Stomach smooth muscle (tissue), 2 donors: ENCODE measurements around the gene PRND.
"Not testable (repeated sequence)": the region's sequence is repeated elsewhere in the genome, so short reads cannot be mapped to it uniquely, and the experiment has no call there.

ENCODE experiments used
- H3K27ac ChIP-seq: one replicate; pipeline ENCODE4 v1.7.0; 2013; ENCODE audit warnings: mild to moderate bottlenecking, low read length, inconsistent platforms
- H3K27me3 ChIP-seq, 2 donors: one replicate each; pipeline ENCODE4 v1.7.0; 2013; ENCODE audit warnings: low read length in 2 of 2; ENCODE audit not compliant: insufficient read depth in 2 of 2, control insufficient read depth in 1 of 2
- H3K36me3 ChIP-seq, 2 donors: one replicate each; pipeline ENCODE4 v1.7.0; 2013; ENCODE audit warnings: low read length in 2 of 2; ENCODE audit not compliant: control insufficient read depth in 2 of 2, insufficient read depth in 2 of 2
- H3K4me1 ChIP-seq: one replicate; pipeline ENCODE4 v1.7.0; 2013; ENCODE audit warnings: low read length; ENCODE audit not compliant: control insufficient read depth, insufficient read depth
- H3K4me3 ChIP-seq, 2 donors: one replicate each; pipeline ENCODE4 v1.7.0; 2013; ENCODE audit warnings: low read length in 2 of 2
- H3K9ac ChIP-seq, 2 donors: one replicate each; pipeline ENCODE4 v1.7.0; 2013; ENCODE audit warnings: low read length in 2 of 2, mild to moderate bottlenecking in 1 of 2
- H3K9me3 ChIP-seq, 2 donors: one replicate each; pipeline ENCODE4 v1.7.0; 2013; ENCODE audit warnings: low read length in 2 of 2; ENCODE audit not compliant: control insufficient read depth in 2 of 2
- donor health status: healthy.
- donor health status: Pancreatic carcinoma.

The PRND gene

DNA sequence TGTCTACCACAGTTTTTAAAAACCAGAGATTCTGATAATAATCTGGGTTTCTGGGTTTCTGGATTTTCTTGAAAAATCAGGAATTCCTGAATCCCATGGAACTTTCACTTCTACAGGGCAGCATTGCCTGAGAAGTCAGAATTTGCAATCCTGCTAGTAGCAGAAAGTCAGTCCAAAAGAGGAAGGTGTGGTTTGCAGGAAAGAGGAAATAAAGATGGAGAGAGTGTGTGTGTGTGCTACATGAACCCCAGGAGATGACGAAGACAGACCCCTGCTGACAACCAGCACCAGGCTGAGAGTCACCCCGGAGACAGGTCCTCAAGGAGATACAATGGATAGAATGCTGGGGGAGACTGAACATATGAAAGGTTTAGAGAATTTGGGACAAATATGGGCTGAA is 44.9 kb downstream of the PRND start:
- Histone ChIP-seq H3K36me3 (no peaks in the 10 kb centered on the region), H3K27me3 (no peaks in the 10 kb centered on the region), H3K4me1 (no peaks in the 10 kb centered on the region), H3K9me3 (peaks cover 0 to 2% of the 10 kb centered on the region in 2 donors), H3K27ac (no peak overlapping the region), H3K4me3 (no peak overlapping the region), H3K9ac (no peak overlapping the region)

DNA sequence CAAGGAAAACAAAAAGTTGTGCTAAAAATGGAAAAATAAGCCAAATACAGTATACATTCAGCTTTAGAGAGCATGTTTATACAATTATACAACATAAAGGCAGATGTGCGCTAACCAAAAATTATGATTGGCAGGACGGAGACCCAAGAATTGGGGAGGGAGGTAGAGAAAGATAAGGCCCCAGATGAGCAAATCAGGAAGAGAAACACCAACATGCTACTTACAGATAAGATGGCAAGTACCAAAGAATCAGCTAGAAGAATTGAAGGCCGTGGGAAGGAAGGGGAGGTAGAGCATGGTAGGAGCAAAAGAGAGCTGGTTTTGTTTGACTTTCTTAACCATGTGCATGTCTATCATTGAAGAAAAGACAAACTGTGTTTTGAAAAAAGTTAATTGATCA is 45.4 kb downstream of the PRND start:
- peaks cover 0 to 3% of the 10 kb centered on the region in 2 donors for H3K9me3 ChIP-seq
- H3K9ac ChIP-seq = no peak overlapping the region

DNA sequence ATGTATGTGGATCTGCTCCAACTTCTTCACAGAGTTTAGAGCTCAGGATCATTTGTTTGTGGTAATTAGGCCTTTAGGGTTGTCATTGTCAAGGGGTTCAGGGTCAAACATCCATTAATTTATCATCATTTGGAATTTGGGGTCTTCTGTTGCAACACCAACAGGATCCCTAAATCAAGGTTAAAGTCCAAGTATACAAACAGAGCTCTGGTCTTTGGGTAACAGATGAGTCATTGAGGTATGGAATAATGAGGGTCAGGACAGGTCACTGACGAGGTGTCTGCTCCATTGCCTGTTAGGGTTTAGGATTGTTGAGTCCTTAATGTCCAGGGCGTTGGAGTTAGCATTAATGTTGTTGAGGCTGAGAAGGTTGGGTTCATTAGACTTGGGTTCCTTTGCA is 47.6 kb downstream of the PRND start:
- Histone ChIP-seq H3K27ac (no peak overlapping the region), H3K36me3 (no peaks in the 10 kb centered on the region), H3K4me1 (no peaks in the 10 kb centered on the region), H3K27me3 (no peaks in the 10 kb centered on the region), H3K4me3 (no peak overlapping the region), H3K9ac (no peak overlapping the region), H3K9me3 (peaks cover 0 to 3% of the 10 kb centered on the region in 2 donors)

More for the DNA sequence above, 45.4 kb downstream of the PRND start:
- H3K27ac ChIP-seq = no peak overlapping the region
- H3K4me3 ChIP-seq = no peak overlapping the region
- H3K36me3 ChIP-seq = no peaks in the 10 kb centered on the region
- no peaks in the 10 kb centered on the region for H3K4me1 ChIP-seq
- H3K27me3 ChIP-seq = no peaks in the 10 kb centered on the region

DNA sequence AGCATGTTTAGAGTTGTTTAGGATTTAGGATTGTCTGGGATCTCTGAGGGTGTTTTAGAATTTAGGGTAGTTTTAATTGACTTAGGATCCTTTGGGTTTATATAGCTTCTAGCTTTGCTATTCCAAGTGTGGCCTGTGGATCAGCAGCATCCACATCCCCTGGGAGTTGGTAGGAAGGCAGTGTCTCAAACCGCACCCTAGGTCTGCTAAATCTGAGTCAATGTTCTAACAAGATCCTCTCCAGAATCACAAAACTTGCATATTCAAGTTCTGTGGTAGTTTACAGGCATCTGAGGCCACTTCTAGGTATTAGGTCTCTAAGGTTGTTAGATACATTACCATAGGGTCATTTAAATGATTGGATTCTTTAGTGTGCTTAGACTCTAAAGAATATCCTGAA is 48.3 kb downstream of the PRND start:
- peaks cover 0 to 3% of the 10 kb centered on the region in 2 donors for H3K9me3 ChIP-seq
- no peak overlapping the region for H3K9ac ChIP-seq
- H3K4me3 ChIP-seq = no peak overlapping the region
- no peaks in the 10 kb centered on the region for H3K27me3 ChIP-seq
- H3K4me1 ChIP-seq = no peaks in the 10 kb centered on the region
- H3K27ac ChIP-seq = no peak overlapping the region
- no peaks in the 10 kb centered on the region for H3K36me3 ChIP-seq

DNA sequence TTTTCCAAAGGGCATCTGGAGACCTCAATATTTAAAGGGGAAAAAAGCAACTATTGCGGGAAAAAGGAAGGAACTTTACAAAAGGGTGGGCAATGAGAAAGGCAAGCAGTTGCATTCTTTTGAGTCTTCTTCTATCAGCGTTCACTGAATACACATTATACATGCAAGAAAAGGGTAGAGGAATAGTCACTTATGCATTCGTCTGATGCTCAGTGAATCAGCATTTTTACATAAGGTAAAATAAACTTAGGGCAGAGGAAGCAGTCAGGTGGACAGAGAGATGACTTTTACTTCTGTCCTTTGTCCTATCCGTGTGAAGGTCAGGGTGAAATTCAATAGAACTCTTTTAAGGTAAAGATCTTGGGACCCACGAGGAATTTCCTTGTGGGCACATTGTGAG is 49.3 kb downstream of the PRND start:
- no peak overlapping the region for H3K27ac ChIP-seq
- H3K36me3 ChIP-seq = no peaks in the 10 kb centered on the region
- peaks cover 0 to 3% of the 10 kb centered on the region in 2 donors for H3K9me3 ChIP-seq
- no peaks in the 10 kb centered on the region for H3K4me1 ChIP-seq
- no peaks in the 10 kb centered on the region for H3K27me3 ChIP-seq
- no peak overlapping the region for H3K4me3 ChIP-seq
- no peak overlapping the region for H3K9ac ChIP-seq

DNA sequence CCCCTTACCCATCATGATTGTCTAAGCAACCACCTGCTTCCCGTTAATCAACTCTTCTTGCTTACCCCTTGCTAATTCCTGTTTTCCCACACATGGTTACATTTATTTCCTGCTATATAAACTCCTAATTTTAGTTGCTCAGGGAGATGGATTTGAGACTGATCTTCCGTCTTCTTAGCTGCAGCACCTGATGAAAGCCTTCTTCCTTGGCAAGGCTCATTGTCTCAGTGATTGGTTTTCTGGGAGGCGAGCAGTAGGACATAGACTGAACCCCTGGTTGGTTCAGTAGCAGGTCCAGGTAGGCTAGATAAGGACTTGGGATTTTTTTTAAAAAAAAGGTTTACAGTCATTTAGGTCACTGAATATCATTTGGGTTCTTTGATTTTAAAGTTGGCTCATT is 50.4 kb downstream of the PRND start:
- Histone ChIP-seq H3K9me3 (peaks cover 0 to 3% of the 10 kb centered on the region in 2 donors), H3K27me3 (no peaks in the 10 kb centered on the region), H3K27ac (no peak overlapping the region), H3K9ac (no peak overlapping the region), H3K36me3 (no peaks in the 10 kb centered on the region), H3K4me3 (no peak overlapping the region), H3K4me1 (no peaks in the 10 kb centered on the region)

DNA sequence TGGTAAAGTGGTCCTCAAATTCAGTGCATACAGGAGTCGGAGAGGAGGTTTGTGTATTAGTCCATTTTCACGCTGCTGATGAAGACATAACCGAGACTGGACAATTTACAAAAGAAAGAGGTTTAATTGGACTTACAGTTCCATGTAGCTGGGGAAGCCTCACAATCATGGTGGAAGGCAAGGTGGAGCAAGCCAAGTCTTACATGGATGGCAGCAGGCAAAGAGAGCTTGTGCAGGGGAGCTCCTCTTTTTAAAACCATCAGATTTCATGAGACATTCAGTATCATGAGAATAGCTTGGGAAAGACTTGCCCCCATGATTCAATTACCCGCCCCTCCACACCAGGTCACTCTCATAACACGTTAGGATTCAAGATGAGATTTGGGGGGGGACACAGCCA is 51.3 kb downstream of the PRND start:
- H3K9me3 ChIP-seq, H3K36me3 ChIP-seq, H3K27me3 ChIP-seq, H3K4me3 ChIP-seq, H3K9ac ChIP-seq, H3K27ac ChIP-seq, H3K4me1 ChIP-seq: not testable (repeated sequence)

DNA sequence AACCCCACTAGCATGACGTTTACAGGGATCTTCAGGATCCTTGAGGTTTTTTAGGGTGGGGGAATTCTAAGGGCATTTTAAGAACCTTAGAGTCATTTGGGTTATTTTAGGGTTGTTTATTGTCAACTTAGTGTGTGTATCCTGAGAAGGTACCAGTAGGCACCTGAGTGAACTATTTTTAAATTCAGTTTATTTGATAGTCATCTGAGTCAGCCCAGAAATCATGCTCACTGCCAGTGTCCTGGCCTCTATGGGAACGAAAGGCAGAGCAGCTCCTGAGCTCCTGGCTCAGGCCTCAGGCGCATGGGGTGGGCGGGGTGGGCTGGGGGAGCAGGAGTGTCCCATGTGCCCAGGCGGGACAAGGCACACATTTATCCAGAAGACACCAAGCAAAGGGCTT is 52.0 kb downstream of the PRND start:
- Histone ChIP-seq H3K36me3 (no peaks in the 10 kb centered on the region), H3K4me1 (no peaks in the 10 kb centered on the region), H3K9ac (no peak overlapping the region), H3K9me3 (peaks cover 0 to 3% of the 10 kb centered on the region in 2 donors), H3K27ac (no peak overlapping the region), H3K27me3 (no peaks in the 10 kb centered on the region), H3K4me3 (no peak overlapping the region)

DNA sequence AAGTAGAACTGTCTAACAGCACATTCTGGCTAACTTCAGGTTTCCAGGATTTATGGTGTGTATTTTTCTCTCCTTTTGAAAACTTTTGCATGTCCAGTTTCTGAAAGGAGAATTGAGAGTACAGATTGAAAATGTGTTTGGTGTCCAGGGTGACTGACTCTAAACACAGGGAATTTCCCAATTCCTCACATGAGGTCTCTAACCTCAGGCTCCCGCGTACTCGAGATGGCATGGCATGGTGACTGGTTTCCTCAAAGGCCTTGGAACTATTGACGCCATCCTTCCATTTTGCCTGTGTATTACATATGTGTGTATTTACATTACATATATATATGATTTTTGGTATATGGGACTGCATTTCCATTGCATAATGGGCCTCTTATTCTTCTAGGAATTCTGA is 52.5 kb downstream of the PRND start:
- no peak overlapping the region for H3K4me3 ChIP-seq
- H3K4me1 ChIP-seq = no peaks in the 10 kb centered on the region
- no peak overlapping the region for H3K27ac ChIP-seq
- H3K9ac ChIP-seq = no peak overlapping the region
- H3K36me3 ChIP-seq = no peaks in the 10 kb centered on the region
- peaks cover 0 to 3% of the 10 kb centered on the region in 2 donors for H3K9me3 ChIP-seq
- H3K27me3 ChIP-seq = no peaks in the 10 kb centered on the region

DNA sequence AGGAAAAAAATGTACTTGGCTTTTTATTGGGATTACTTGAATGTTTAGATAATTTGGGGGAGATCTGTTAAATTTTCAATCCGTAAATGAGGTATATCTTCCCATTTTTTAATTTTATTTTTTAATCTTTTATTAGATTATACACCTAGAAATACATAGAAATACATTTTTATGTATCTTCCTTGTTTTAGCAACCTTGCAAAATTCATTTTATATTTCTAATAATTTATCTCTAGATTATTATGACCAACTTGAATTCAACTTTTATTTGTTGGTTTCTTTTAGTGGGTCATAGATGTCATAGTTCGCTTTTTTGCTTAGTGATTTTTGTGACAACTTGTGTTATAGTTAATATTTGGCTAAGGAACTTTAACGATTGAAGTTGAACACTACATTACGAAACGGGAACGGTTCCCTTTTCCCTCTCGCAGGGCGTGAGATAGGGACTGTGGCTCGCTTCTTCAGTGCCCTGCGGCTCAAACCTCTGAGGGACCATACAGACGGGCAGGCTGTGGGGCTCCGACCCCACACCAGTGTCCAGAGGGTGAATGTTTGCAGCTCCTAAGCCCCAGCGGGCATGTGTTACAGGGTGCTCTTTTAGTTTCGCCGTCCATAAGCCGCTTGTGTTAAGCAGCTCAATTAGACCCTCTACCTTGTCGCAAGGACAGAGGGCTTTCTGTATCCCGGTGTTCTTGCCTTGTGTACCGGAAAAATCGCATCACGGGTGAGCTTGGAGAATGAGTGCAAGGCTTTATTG is 53.8 kb downstream of the PRND start:
- H3K27ac ChIP-seq = no peak overlapping the region
- no peak overlapping the region for H3K4me3 ChIP-seq

DNA sequence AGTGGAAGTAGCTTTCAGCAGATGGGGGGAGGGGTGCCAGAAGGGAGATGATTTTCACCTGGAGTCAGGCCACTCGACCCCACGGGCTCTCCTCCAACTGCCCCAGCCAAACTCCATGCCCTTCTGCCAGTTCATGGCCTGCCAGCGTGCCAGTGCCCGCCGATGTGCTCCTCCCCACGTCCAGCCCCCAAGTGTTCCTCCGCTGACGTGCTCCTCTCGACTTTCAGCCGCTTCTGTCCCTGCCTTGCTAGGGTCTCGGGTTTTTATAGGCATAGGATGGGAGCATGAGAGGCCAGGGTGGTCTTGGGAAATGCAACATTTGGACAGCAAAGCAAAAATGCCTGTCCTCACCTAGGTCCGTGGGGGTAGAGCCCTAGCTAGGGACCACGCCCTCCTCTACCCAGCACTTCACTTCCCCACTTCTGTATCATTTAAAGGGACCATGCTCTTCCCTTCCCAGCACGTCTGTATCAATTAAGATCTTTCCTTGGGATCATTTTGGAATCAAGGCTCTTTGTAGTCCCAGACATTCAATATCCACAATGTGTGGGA is 54.4 kb downstream of the PRND start:
- Histone ChIP-seq H3K27me3 (no peaks in the 10 kb centered on the region), H3K36me3 (no peaks in the 10 kb centered on the region), H3K4me3 (no peak overlapping the region), H3K9me3 (peaks cover 0 to 3% of the 10 kb centered on the region in 2 donors), H3K27ac (no peak overlapping the region), H3K4me1 (peaks cover 2% of the 10 kb centered on the region), H3K9ac (no peak overlapping the region)

More for the DNA sequence above, 53.8 kb downstream of the PRND start:
- Histone ChIP-seq H3K4me1 (peaks cover 2% of the 10 kb centered on the region), H3K36me3 (no peaks in the 10 kb centered on the region), H3K9ac (no peak overlapping the region), H3K27me3 (no peaks in the 10 kb centered on the region), H3K9me3 (peaks cover 0 to 3% of the 10 kb centered on the region in 2 donors)
